Measurements from ENCODE around the gene EVA1A.
"Not testable (repeated sequence)": the region's sequence is repeated elsewhere in the genome, so short reads cannot be mapped to it uniquely, and the experiment has no call there.

Gene EVA1A

DNA sequence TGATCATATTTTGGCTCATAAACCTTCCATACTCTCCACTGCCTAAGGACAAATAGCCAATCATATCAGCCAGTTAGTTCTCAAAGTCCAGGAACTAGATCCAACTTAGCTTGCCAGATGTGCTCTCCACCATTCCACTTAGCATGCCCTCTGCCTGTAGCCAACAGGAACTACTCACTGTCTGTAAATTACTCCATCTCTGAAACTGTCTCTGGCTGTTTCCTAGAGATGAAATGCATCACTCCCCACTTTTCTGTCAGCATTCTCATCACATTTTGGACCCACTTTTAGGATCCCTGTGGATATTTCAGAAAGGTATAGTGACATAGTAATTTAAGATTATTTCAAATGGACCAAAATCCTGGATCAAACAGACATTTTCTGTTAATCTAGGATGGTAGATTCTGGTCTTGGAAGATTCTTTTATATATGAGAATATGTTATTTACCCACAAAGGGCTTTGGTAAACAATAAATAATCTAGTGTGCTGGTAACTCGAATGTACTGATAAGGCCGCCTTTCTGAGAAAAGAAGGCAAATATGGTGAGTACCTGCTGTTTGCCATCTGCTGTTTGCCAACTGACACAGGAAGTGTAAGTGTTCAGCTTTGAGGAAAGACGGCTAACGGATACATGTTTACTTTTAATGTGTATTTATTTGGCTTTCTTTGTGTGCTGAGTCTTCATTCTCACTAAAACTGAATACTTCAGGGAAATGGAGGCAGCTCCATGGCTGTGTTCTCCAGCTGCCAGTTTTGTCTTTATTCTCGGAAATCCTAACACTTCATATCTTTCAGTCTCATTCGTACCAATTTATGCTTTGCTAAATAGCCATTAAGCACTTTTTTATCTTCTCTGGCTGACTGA, 79.5 kb downstream of the EVA1A start:
- H3K9me3 ChIP-seq (ENCODE audit: control insufficient read depth, low read length): peaks cover 11% of the 10 kb centered on the region
- H3K36me3 ChIP-seq (ENCODE audit: control insufficient read depth, insufficient read depth, low read length): no peaks in the 10 kb centered on the region
- H3K4me3 ChIP-seq (ENCODE audit: extremely low read depth, insufficient read depth, low read length, poor library complexity, severe bottlenecking): no peak overlapping the region
- H3K4me1 ChIP-seq (ENCODE audit: control insufficient read depth, insufficient read depth, low read length, poor library complexity, severe bottlenecking): peaks cover 6% of the 10 kb centered on the region
- WGBS, 2 experiments (ENCODE audit: insufficient coverage in 2 of 2): 88 to 90% methylated on average over 4 to 6 of the region's 6 CpGs
- H3K27ac ChIP-seq (ENCODE audit: low read depth, low read length, severe bottlenecking): no peak overlapping the region

- peaks cover 14% of the 10 kb centered on the region for H3K4me1 ChIP-seq (ENCODE audit: control insufficient read depth, insufficient read depth, low read length, poor library complexity, severe bottlenecking)
- H3K9me3 ChIP-seq (ENCODE audit: control insufficient read depth, low read length): peaks cover 11% of the 10 kb centered on the region
- H3K27ac ChIP-seq (ENCODE audit: low read depth, low read length, severe bottlenecking); H3K4me3 ChIP-seq (ENCODE audit: extremely low read depth, insufficient read depth, low read length, poor library complexity, severe bottlenecking); H3K36me3 ChIP-seq (ENCODE audit: control insufficient read depth, insufficient read depth, low read length): not testable (repeated sequence)
- 88% methylated on average over 1 of the region's 1 CpG; no CpG with 5 or more reads in 1 of the 2 experiments for WGBS, 2 experiments (ENCODE audit: insufficient coverage in 2 of 2)
These were observed 83.0 kb downstream of the EVA1A start for GRCh38 chr2:75477696-75478095.

GRCh38 chr2:75476761-75477160, 84.0 kb downstream of the EVA1A start:
- Histone ChIP-seq H3K9me3 (ENCODE audit: control insufficient read depth, low read length) (peaks cover 11% of the 10 kb centered on the region), H3K27ac (ENCODE audit: low read depth, low read length, severe bottlenecking) (peak overlapping the region; percentile 26), H3K36me3 (ENCODE audit: control insufficient read depth, insufficient read depth, low read length) (no peaks in the 10 kb centered on the region), H3K4me1 (ENCODE audit: control insufficient read depth, insufficient read depth, low read length, poor library complexity, severe bottlenecking) (peaks cover 14% of the 10 kb centered on the region), H3K4me3 (ENCODE audit: extremely low read depth, insufficient read depth, low read length, poor library complexity, severe bottlenecking) (no peak overlapping the region)
- WGBS, 2 experiments (ENCODE audit: insufficient coverage in 2 of 2): 66 to 75% methylated on average over 2 of the region's 2 CpGs

DNA sequence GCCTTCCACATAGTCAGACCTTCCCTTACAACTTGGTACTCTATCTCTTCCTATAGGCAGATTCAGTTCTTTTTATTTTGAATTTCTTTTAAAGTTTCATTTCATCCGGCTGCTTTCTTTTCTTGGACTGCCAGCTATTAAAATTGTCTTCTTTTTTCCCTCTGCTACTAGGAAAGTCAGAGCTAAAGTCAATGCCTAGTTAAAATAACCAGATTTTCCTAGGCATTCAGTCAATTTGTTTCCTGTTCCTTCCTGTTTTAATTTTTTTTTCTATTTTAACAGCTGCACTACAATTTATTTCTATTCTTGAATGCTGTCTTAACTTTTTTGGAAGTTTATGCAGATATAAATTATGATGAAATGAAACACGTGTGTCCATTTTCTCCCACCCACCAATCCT, 84.8 kb downstream of the EVA1A start:
- H3K36me3 ChIP-seq (ENCODE audit: control insufficient read depth, insufficient read depth, low read length): no peaks in the 10 kb centered on the region
- 86 to 100% methylated on average over 1 to 2 of the region's 2 CpGs for WGBS, 2 experiments (ENCODE audit: insufficient coverage in 2 of 2)
- H3K27ac ChIP-seq (ENCODE audit: low read depth, low read length, severe bottlenecking): no peak overlapping the region
- peaks cover 11% of the 10 kb centered on the region for H3K9me3 ChIP-seq (ENCODE audit: control insufficient read depth, low read length)
- H3K4me3 ChIP-seq (ENCODE audit: extremely low read depth, insufficient read depth, low read length, poor library complexity, severe bottlenecking): no peak overlapping the region
- peaks cover 14% of the 10 kb centered on the region for H3K4me1 ChIP-seq (ENCODE audit: control insufficient read depth, insufficient read depth, low read length, poor library complexity, severe bottlenecking)

DNA sequence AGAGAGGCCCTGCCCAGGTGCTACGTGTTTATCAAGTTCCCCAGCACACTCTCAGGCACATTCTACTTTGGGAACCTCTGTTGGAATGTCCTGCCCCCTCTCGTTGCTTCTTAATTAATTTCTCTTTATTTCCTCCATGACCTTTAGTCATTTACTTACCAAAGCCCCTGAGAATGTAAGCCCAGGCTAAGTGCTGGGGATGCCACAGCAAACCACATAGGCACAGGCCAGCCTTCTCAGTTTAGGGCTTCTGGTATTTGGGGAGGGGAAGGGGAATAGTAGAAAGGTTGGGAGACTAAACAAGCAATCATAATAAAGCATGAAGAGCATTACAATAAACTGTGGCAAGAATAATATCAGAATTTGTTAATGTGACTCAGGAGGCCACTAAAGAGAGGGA, 85.7 kb downstream of the EVA1A start:
- H3K4me1 ChIP-seq (ENCODE audit: control insufficient read depth, insufficient read depth, low read length, poor library complexity, severe bottlenecking): peaks cover 14% of the 10 kb centered on the region
- no peak overlapping the region for H3K4me3 ChIP-seq (ENCODE audit: extremely low read depth, insufficient read depth, low read length, poor library complexity, severe bottlenecking)
- 64 to 83% methylated on average over 1 to 2 of the region's 2 CpGs for WGBS, 2 experiments (ENCODE audit: insufficient coverage in 2 of 2)
- H3K36me3 ChIP-seq (ENCODE audit: control insufficient read depth, insufficient read depth, low read length): no peaks in the 10 kb centered on the region
- H3K27ac ChIP-seq (ENCODE audit: low read depth, low read length, severe bottlenecking): no peak overlapping the region
- peaks cover 11% of the 10 kb centered on the region for H3K9me3 ChIP-seq (ENCODE audit: control insufficient read depth, low read length)

GRCh38 chr2:75474115-75474514, 86.6 kb downstream of the EVA1A start:
- Histone ChIP-seq H3K36me3 (ENCODE audit: control insufficient read depth, insufficient read depth, low read length) (no peaks in the 10 kb centered on the region), H3K27ac (ENCODE audit: low read depth, low read length, severe bottlenecking) (no peak overlapping the region), H3K4me3 (ENCODE audit: extremely low read depth, insufficient read depth, low read length, poor library complexity, severe bottlenecking) (no peak overlapping the region), H3K9me3 (ENCODE audit: control insufficient read depth, low read length) (peaks cover 11% of the 10 kb centered on the region), H3K4me1 (ENCODE audit: control insufficient read depth, insufficient read depth, low read length, poor library complexity, severe bottlenecking) (peaks cover 14% of the 10 kb centered on the region)
- WGBS, 2 experiments (ENCODE audit: insufficient coverage in 2 of 2): 99 to 100% methylated on average over 5 to 6 of the region's 8 CpGs

DNA sequence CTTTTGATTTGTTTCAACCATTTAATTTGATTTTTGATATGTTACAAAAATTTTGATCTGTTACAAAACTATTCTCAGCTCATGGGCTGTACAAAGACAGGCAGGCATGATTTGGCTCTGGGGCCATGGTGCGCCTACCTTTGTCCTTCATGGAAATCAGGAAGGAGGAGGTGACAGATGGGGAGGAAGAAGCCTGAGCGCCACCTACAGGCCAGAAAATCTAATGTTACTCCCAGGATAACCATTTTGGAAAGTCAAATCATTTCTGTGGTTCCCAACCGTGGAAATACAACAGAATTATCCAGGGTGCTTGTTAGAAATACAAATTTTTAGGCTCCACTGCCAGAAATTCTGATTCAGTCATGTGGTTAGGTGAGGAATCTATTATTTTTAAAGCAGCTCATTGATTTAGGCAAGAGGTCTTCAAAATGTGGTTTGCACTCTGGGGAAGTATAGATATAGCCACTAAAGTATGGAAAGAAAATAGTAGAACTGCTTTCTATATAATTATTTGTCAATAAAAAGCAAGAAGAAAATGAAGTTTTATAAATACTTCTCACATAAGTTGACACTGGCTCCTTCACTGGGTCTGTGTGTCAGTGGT, 93.9 kb downstream of the EVA1A start:
- no peak overlapping the region for H3K4me3 ChIP-seq (ENCODE audit: extremely low read depth, insufficient read depth, low read length, poor library complexity, severe bottlenecking)
- WGBS, 2 experiments (ENCODE audit: insufficient coverage in 2 of 2): 51 to 93% methylated on average over 2 to 3 of the region's 3 CpGs

GRCh38 chr2:75465317-75465984, 95.3 kb downstream of the EVA1A start:
- no peak overlapping the region for H3K4me3 ChIP-seq (ENCODE audit: extremely low read depth, insufficient read depth, low read length, poor library complexity, severe bottlenecking)
- 60% methylated on average over 1 of the region's 1 CpG; no CpG with 5 or more reads in 1 of the 2 experiments for WGBS, 2 experiments (ENCODE audit: insufficient coverage in 2 of 2)
- H3K4me1 ChIP-seq (ENCODE audit: control insufficient read depth, insufficient read depth, low read length, poor library complexity, severe bottlenecking): no peaks in the 10 kb centered on the region

More for the DNA sequence above, 93.9 kb downstream of the EVA1A start:
- H3K9me3 ChIP-seq (ENCODE audit: control insufficient read depth, low read length): no peaks in the 10 kb centered on the region
- H3K27ac ChIP-seq (ENCODE audit: low read depth, low read length, severe bottlenecking): no peak overlapping the region
- H3K36me3 ChIP-seq (ENCODE audit: control insufficient read depth, insufficient read depth, low read length): no peaks in the 10 kb centered on the region
- H3K4me1 ChIP-seq (ENCODE audit: control insufficient read depth, insufficient read depth, low read length, poor library complexity, severe bottlenecking): no peaks in the 10 kb centered on the region

DNA sequence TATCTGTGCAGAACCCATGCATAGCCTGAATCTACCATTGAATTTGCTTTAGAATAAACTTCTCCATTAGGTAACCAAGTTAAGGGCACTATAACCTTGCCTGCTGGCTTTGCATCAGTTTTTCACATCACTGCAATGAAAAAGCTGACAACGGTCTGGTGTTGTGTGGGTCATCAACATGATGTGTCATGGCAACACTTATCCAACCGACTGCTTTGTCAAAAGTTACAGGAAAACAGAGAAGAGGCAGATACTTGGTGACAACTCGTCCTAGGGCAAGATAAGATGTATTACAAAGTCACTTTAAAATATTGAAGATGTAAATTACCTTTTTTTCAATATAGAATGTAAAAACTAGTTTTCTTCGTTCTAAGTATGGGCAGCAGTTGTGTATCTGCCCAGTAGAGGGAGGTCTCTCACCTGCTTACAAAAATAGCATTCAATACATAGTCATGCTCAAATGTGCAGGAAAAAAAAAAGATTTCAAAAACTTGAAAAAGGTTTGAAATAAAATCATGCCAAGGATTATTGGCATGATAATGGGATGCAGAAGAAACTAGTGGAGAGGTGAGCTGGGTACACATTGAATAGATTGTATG, 96.3 kb downstream of the EVA1A start:
- H3K9me3 ChIP-seq (ENCODE audit: control insufficient read depth, low read length): no peaks in the 10 kb centered on the region
- 88 to 100% methylated on average over 2 of the region's 4 CpGs for WGBS, 2 experiments (ENCODE audit: insufficient coverage in 2 of 2)
- H3K27ac ChIP-seq (ENCODE audit: low read depth, low read length, severe bottlenecking): no peak overlapping the region
- no peaks in the 10 kb centered on the region for H3K36me3 ChIP-seq (ENCODE audit: control insufficient read depth, insufficient read depth, low read length)
- H3K4me1 ChIP-seq (ENCODE audit: control insufficient read depth, insufficient read depth, low read length, poor library complexity, severe bottlenecking): no peaks in the 10 kb centered on the region
- H3K4me3 ChIP-seq (ENCODE audit: extremely low read depth, insufficient read depth, low read length, poor library complexity, severe bottlenecking): no peak overlapping the region

More at GRCh38 chr2:75465317-75465984, 95.3 kb downstream of the EVA1A start:
- H3K36me3 ChIP-seq (ENCODE audit: control insufficient read depth, insufficient read depth, low read length): no peaks in the 10 kb centered on the region
- H3K27ac ChIP-seq (ENCODE audit: low read depth, low read length, severe bottlenecking): no peak overlapping the region
- H3K9me3 ChIP-seq (ENCODE audit: control insufficient read depth, low read length): no peaks in the 10 kb centered on the region

GRCh38 chr2:75462721-75463120, 98.0 kb downstream of the EVA1A start:
- H3K27ac ChIP-seq (ENCODE audit: low read depth, low read length, severe bottlenecking): no peak overlapping the region
- no peaks in the 10 kb centered on the region for H3K36me3 ChIP-seq (ENCODE audit: control insufficient read depth, insufficient read depth, low read length)
- no peaks in the 10 kb centered on the region for H3K4me1 ChIP-seq (ENCODE audit: control insufficient read depth, insufficient read depth, low read length, poor library complexity, severe bottlenecking)
- no peaks in the 10 kb centered on the region for H3K9me3 ChIP-seq (ENCODE audit: control insufficient read depth, low read length)
- WGBS, 2 experiments (ENCODE audit: insufficient coverage in 2 of 2): no CpG with 5 or more reads among the region's 4 CpGs
- H3K4me3 ChIP-seq (ENCODE audit: extremely low read depth, insufficient read depth, low read length, poor library complexity, severe bottlenecking): no peak overlapping the region
